ENCODE measurements around the gene DIO3.
"Not testable (repeated sequence)": the region's sequence is repeated elsewhere in the genome, so short reads cannot be mapped to it uniquely, and the experiment has no call there.

DIO3 gene

GRCh38 chr14:101551729-101552595 lies 9.3 kb upstream of the DIO3 start:
- H3K27me3 ChIP-seq (ENCODE audit: control insufficient read depth, insufficient read depth, low read length, poor library complexity, severe bottlenecking) = peaks cover 2% of the 10 kb centered on the region
- H3K4me3 ChIP-seq (ENCODE audit: insufficient read depth, low read depth, low read length) = no peak overlapping the region
- H3K9me3 ChIP-seq (ENCODE audit: control insufficient read depth, low read length) = no peaks in the 10 kb centered on the region
- peaks cover 4% of the 10 kb centered on the region for H3K4me1 ChIP-seq (ENCODE audit: control insufficient read depth, insufficient read depth, low read length)
- 94 to 95% methylated on average over 24 of the region's 24 CpGs for WGBS, 2 experiments
- no peak overlapping the region for H3K27ac ChIP-seq (ENCODE audit: insufficient read depth, low read depth, low read length, poor library complexity, severe bottlenecking)
- H3K36me3 ChIP-seq (ENCODE audit: control insufficient read depth, insufficient read depth, low read length) = no peaks in the 10 kb centered on the region

- Histone ChIP-seq H3K36me3 (ENCODE audit: control insufficient read depth, insufficient read depth, low read length) (no peaks in the 10 kb centered on the region), H3K4me1 (ENCODE audit: control insufficient read depth, insufficient read depth, low read length) (peaks cover 4% of the 10 kb centered on the region), H3K27ac (ENCODE audit: insufficient read depth, low read depth, low read length, poor library complexity, severe bottlenecking) (no peak overlapping the region), H3K4me3 (ENCODE audit: insufficient read depth, low read depth, low read length) (no peak overlapping the region), H3K9me3 (ENCODE audit: control insufficient read depth, low read length) (no peaks in the 10 kb centered on the region), H3K27me3 (ENCODE audit: control insufficient read depth, insufficient read depth, low read length, poor library complexity, severe bottlenecking) (peaks cover 10% of the 10 kb centered on the region)
- 89 to 92% methylated on average over 9 of the region's 9 CpGs for WGBS, 2 experiments
Measured at GRCh38 chr14:101552786-101553231, 8.5 kb upstream of the DIO3 start.

- Histone ChIP-seq H3K4me3 (ENCODE audit: insufficient read depth, low read depth, low read length) (no peak overlapping the region), H3K4me1 (ENCODE audit: control insufficient read depth, insufficient read depth, low read length) (peaks cover 3% of the 10 kb centered on the region), H3K27ac (ENCODE audit: insufficient read depth, low read depth, low read length, poor library complexity, severe bottlenecking) (no peak overlapping the region), H3K9me3 (ENCODE audit: control insufficient read depth, low read length) (no peaks in the 10 kb centered on the region), H3K27me3 (ENCODE audit: control insufficient read depth, insufficient read depth, low read length, poor library complexity, severe bottlenecking) (peaks cover 16% of the 10 kb centered on the region), H3K36me3 (ENCODE audit: control insufficient read depth, insufficient read depth, low read length) (no peaks in the 10 kb centered on the region)
- WGBS, 2 experiments = 84 to 100% methylated on average over 1 of the region's 1 CpG
Measured at GRCh38 chr14:101553393-101553792, 7.9 kb upstream of the DIO3 start.

- Histone ChIP-seq H3K4me1 (ENCODE audit: control insufficient read depth, insufficient read depth, low read length) (no peaks in the 10 kb centered on the region), H3K9me3 (ENCODE audit: control insufficient read depth, low read length) (no peaks in the 10 kb centered on the region), H3K36me3 (ENCODE audit: control insufficient read depth, insufficient read depth, low read length) (no peaks in the 10 kb centered on the region), H3K27ac (ENCODE audit: insufficient read depth, low read depth, low read length, poor library complexity, severe bottlenecking) (no peak overlapping the region), H3K27me3 (ENCODE audit: control insufficient read depth, insufficient read depth, low read length, poor library complexity, severe bottlenecking) (peaks cover 21% of the 10 kb centered on the region), H3K4me3 (ENCODE audit: insufficient read depth, low read depth, low read length) (no peak overlapping the region)
- 90% methylated on average over 6 of the region's 6 CpGs for WGBS, 2 experiments
Measured at GRCh38 chr14:101553931-101554330, 7.4 kb upstream of the DIO3 start.

GRCh38 chr14:101554991-101555668 lies 6.2 kb upstream of the DIO3 start:
- 90 to 91% methylated on average over 20 of the region's 20 CpGs for WGBS, 2 experiments
- peaks cover 33% of the 10 kb centered on the region for H3K27me3 ChIP-seq (ENCODE audit: control insufficient read depth, insufficient read depth, low read length, poor library complexity, severe bottlenecking)
- no peaks in the 10 kb centered on the region for H3K4me1 ChIP-seq (ENCODE audit: control insufficient read depth, insufficient read depth, low read length)
- H3K27ac ChIP-seq (ENCODE audit: insufficient read depth, low read depth, low read length, poor library complexity, severe bottlenecking) = no peak overlapping the region
- H3K9me3 ChIP-seq (ENCODE audit: control insufficient read depth, low read length) = no peaks in the 10 kb centered on the region
- no peaks in the 10 kb centered on the region for H3K36me3 ChIP-seq (ENCODE audit: control insufficient read depth, insufficient read depth, low read length)
- no peak overlapping the region for H3K4me3 ChIP-seq (ENCODE audit: insufficient read depth, low read depth, low read length)

- H3K4me3 ChIP-seq (ENCODE audit: insufficient read depth, low read depth, low read length); H3K4me1 ChIP-seq (ENCODE audit: control insufficient read depth, insufficient read depth, low read length); H3K9me3 ChIP-seq (ENCODE audit: control insufficient read depth, low read length); H3K27ac ChIP-seq (ENCODE audit: insufficient read depth, low read depth, low read length, poor library complexity, severe bottlenecking); H3K36me3 ChIP-seq (ENCODE audit: control insufficient read depth, insufficient read depth, low read length): not testable (repeated sequence)
- H3K27me3 ChIP-seq (ENCODE audit: control insufficient read depth, insufficient read depth, low read length, poor library complexity, severe bottlenecking) = peaks cover 35% of the 10 kb centered on the region
- WGBS, 2 experiments = 86 to 90% methylated on average over 5 of the region's 5 CpGs
Measured at GRCh38 chr14:101555669-101556043, 5.6 kb upstream of the DIO3 start.

GRCh38 chr14:101556131-101556530 lies 5.2 kb upstream of the DIO3 start:
- no peaks in the 10 kb centered on the region for H3K36me3 ChIP-seq (ENCODE audit: control insufficient read depth, insufficient read depth, low read length)
- no peak overlapping the region for H3K27ac ChIP-seq (ENCODE audit: insufficient read depth, low read depth, low read length, poor library complexity, severe bottlenecking)
- no peaks in the 10 kb centered on the region for H3K9me3 ChIP-seq (ENCODE audit: control insufficient read depth, low read length)
- WGBS, 2 experiments = 95% methylated on average over 10 of the region's 10 CpGs
- H3K4me3 ChIP-seq (ENCODE audit: insufficient read depth, low read depth, low read length) = no peak overlapping the region
- peaks cover 36% of the 10 kb centered on the region for H3K27me3 ChIP-seq (ENCODE audit: control insufficient read depth, insufficient read depth, low read length, poor library complexity, severe bottlenecking)
- no peaks in the 10 kb centered on the region for H3K4me1 ChIP-seq (ENCODE audit: control insufficient read depth, insufficient read depth, low read length)

GRCh38 chr14:101556566-101557320 lies 4.6 kb upstream of the DIO3 start:
- Histone ChIP-seq H3K27ac (ENCODE audit: insufficient read depth, low read depth, low read length, poor library complexity, severe bottlenecking) (no peak overlapping the region), H3K27me3 (ENCODE audit: control insufficient read depth, insufficient read depth, low read length, poor library complexity, severe bottlenecking) (peaks cover 43% of the 10 kb centered on the region), H3K36me3 (ENCODE audit: control insufficient read depth, insufficient read depth, low read length) (no peaks in the 10 kb centered on the region), H3K9me3 (ENCODE audit: control insufficient read depth, low read length) (no peaks in the 10 kb centered on the region), H3K4me3 (ENCODE audit: insufficient read depth, low read depth, low read length) (no peak overlapping the region), H3K4me1 (ENCODE audit: control insufficient read depth, insufficient read depth, low read length) (no peaks in the 10 kb centered on the region)
- 86% methylated on average over 12 to 13 of the region's 13 CpGs for WGBS, 2 experiments

GRCh38 chr14:101557321-101557695 lies 4.0 kb upstream of the DIO3 start:
- H3K9me3 ChIP-seq (ENCODE audit: control insufficient read depth, low read length) = no peaks in the 10 kb centered on the region
- H3K4me3 ChIP-seq (ENCODE audit: insufficient read depth, low read depth, low read length) = no peak overlapping the region
- H3K27ac ChIP-seq (ENCODE audit: insufficient read depth, low read depth, low read length, poor library complexity, severe bottlenecking) = no peak overlapping the region
- H3K4me1 ChIP-seq (ENCODE audit: control insufficient read depth, insufficient read depth, low read length) = no peaks in the 10 kb centered on the region
- WGBS, 2 experiments = 94 to 95% methylated on average over 7 of the region's 7 CpGs
- H3K36me3 ChIP-seq (ENCODE audit: control insufficient read depth, insufficient read depth, low read length) = no peaks in the 10 kb centered on the region
- H3K27me3 ChIP-seq (ENCODE audit: control insufficient read depth, insufficient read depth, low read length, poor library complexity, severe bottlenecking) = peaks cover 48% of the 10 kb centered on the region

All from ectodermal cell (in vitro differentiated cells).